Stimulated activated naive B cell treated with anti-CD40 and anti-IgM and Interleukin-4, amounts not matched to agents 10 μg/mL and 1 μg/mL and 100 μg/mL, for 72 hours (primary cell): ENCODE results near the gene TECTA.

Source experiments
- ATAC-seq, 2 donors: fragments of 150-1000 bp; cut with Tn5 transposase; replicated peaks; 2 replicates each; pipeline ENCODE4 v1.10.0; 2021; ENCODE audit warnings: moderate library complexity in 1 of 2
- DNase-seq: peaks from one replicate; pipeline ENCODE4 v3.0.0; 2021
- H3K27ac Mint-ChIP-seq: one replicate; pipeline ENCODE4 v1.8.0; 2022; ENCODE audit warnings: mild to moderate bottlenecking, mixed read lengths
- H3K27me3 Mint-ChIP-seq, 2 donors: one replicate each; pipeline ENCODE4 v1.8.0; 2022; ENCODE audit warnings: mixed read lengths in 2 of 2
- H3K36me3 Mint-ChIP-seq, 2 donors: one replicate each; pipeline ENCODE4 v1.8.0; 2022; ENCODE audit warnings: mixed read lengths in 2 of 2, mild to moderate bottlenecking in 1 of 2
- H3K4me1 Mint-ChIP-seq, 2 donors: one replicate each; pipeline ENCODE4 v1.8.0; 2022; ENCODE audit warnings: mixed read lengths in 2 of 2, mild to moderate bottlenecking in 1 of 2
- H3K4me3 Mint-ChIP-seq, 2 donors: one replicate each; pipeline ENCODE4 v1.8.0; 2022; ENCODE audit warnings: mild to moderate bottlenecking in 2 of 2, mixed read lengths in 2 of 2, moderate library complexity in 1 of 2
- H3K9me3 Mint-ChIP-seq, 2 donors: one replicate each; pipeline ENCODE4 v1.8.0; 2022; ENCODE audit warnings: mixed read lengths in 2 of 2, mild to moderate bottlenecking in 1 of 2

TECTA gene

DNA sequence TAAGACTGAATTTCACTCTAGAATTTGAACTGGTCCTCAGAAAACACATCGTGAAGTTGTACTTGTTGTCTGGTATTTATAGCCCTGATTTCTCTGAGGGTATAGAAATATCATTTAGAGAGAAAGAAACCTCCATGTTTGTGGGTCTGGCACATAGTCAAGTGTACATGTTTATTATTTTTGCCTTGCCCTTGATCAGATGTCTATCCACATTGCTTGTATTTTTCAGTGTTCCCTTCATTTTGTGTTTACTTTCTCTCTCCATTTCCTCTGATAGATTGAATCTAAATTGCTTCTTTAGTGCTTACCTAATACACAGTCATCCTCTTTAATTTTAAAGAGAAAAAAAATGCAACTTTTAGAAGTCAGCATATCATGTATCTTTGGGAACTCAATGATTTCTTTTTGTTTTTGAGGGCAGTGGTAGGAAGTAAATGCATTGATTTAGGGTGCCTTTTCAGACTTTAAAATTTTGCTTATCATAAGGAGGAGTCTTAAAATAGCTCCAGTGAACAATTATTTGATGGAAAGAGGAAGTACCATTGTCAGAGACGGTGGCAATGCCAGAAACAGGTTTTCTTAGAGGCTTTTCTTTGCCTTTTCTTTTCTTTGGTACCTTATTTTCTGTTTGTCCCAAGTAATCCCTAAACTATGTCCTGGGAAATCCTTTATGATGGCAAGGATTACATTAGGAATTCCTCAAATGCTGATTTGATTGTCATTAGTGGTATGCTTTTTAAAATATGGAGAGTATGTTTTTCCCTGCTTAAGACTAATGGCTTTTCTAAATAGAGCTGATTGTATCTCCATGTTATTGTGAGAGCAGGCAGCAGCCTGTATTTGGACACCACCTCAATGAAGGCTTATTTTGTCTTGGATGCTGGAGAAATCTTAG lies 29.8 kb upstream of the TECTA start:
- no peak overlapping the region for H3K27ac Mint-ChIP-seq
- no peaks in the 10 kb centered on the region for H3K27me3 Mint-ChIP-seq
- no peak for ATAC-seq
- H3K36me3 Mint-ChIP-seq, result peaks cover 26 to 57% of the 10 kb centered on the region in 2 donors
- H3K4me1 Mint-ChIP-seq, result peaks cover 12 to 17% of the 10 kb centered on the region in 2 donors
- DNase-seq, result no peak
- peaks cover 0 to 4% of the 10 kb centered on the region in 2 donors for H3K9me3 Mint-ChIP-seq
- H3K4me3 Mint-ChIP-seq, result no peak overlapping the region

DNA sequence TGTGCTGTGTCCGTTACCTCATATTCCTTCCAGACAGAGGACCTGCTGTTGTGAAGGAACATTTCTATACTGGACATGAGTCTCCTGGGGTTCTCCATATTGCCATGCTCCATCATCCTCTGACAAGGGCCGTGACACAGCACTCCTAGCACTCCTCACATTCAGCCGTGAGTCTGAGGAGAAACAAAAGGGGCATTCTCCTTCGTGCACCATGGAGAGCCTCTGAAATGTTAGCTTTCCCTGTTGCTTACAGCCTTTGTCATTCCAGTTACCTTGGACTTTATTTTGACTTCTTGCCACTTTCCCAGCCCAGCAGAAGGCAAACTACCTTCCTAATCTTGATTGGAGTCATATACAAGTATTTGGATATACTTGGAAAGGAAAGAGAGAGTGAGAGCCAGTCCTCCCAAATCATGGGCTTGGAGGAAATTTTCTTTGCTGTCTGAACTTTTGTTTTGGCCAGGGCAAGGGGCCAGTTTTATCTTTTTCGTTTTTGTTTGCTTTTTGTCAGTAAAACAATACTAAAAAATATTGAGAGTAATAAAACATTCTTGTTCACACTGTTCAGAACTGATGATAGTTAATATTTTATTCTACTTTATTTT lies 29.1 kb upstream of the TECTA start:
- Mint-ChIP-seq H3K4me1 (peaks cover 12 to 17% of the 10 kb centered on the region in 2 donors), H3K27me3 (no peaks in the 10 kb centered on the region), H3K4me3 (no peak overlapping the region), H3K9me3 (peaks cover 0 to 4% of the 10 kb centered on the region in 2 donors), H3K36me3 (peaks cover 24 to 53% of the 10 kb centered on the region in 2 donors), H3K27ac (no peak overlapping the region)
- DNase-seq (no peak), ATAC-seq (no peak)

DNA sequence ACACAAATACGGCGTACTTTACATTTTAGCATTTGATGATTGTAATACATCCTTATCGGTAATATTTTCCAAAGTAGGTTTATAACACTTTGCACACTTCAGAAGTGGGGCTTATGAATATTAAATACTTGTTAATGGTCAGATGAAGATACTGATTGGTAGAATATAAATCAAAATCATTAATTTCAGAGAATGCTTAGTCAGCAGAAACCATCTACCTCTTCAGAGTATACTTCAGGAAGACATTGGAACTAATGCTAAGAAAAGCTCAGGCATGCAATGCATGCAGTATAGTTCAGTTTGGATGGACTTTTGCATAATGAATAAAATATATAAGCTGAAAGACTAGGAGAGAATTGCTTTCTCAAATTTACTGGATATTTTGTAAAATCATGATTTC lies 19.7 kb upstream of the TECTA start:
- Mint-ChIP-seq H3K4me3 (no peak overlapping the region), H3K36me3 (peaks cover 25 to 26% of the 10 kb centered on the region in 2 donors), H3K4me1 (no peaks in the 10 kb centered on the region), H3K9me3 (no peaks in the 10 kb centered on the region), H3K27me3 (no peaks in the 10 kb centered on the region), H3K27ac (no peak overlapping the region)
- DNase-seq (no peak), ATAC-seq (no peak)

DNA sequence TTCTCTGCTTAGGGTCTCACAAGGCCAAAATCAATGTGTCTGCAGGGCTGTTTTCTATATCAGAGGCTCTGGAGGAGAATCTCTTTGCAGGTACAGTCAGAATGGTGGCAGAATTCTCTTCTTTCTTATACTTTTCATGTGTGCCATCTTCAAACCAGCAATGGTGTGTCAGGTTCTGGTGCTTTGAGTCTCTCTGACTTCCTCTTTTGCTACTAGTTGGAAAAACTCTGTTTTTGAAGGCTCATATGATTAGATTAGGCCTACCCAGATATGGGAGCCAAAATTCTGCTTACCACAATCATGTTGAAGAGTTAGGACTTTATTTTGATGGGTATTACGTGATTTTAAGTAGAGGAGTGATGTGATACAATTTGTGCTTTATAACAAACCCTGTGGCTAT lies 18.8 kb upstream of the TECTA start:
- no peak overlapping the region for H3K4me3 Mint-ChIP-seq
- H3K36me3 Mint-ChIP-seq, result peaks cover 33 to 34% of the 10 kb centered on the region in 2 donors
- no peak for ATAC-seq
- H3K27me3 Mint-ChIP-seq, result no peaks in the 10 kb centered on the region
- no peak for DNase-seq
- no peak overlapping the region for H3K27ac Mint-ChIP-seq
- no peaks in the 10 kb centered on the region for H3K9me3 Mint-ChIP-seq
- H3K4me1 Mint-ChIP-seq, result no peaks in the 10 kb centered on the region

DNA sequence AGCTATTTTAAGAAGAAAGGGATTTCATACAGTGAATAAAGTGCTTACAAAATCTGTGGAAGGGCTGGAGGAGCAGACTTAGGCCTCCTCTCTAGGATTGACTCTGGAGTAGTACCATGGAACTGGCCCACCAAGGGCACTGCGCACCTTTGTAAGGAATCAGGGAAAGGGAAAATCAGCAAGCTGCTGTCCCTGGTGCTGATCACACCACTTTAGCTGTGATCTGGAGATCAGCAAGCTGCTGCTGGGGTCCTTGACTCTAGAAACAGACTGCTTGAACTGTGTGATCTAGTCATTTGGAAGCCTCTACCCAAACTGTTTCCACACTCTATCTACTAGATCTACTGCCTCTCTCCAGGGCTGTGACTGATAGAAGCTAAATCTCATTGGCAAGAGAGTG lies 18.4 kb upstream of the TECTA start:
- Mint-ChIP-seq H3K36me3 (peaks cover 36 to 39% of the 10 kb centered on the region in 2 donors), H3K9me3 (no peaks in the 10 kb centered on the region), H3K4me1 (no peaks in the 10 kb centered on the region), H3K27ac (no peak overlapping the region), H3K27me3 (no peaks in the 10 kb centered on the region), H3K4me3 (no peak overlapping the region)
- ATAC-seq (no peak), DNase-seq (no peak)

DNA sequence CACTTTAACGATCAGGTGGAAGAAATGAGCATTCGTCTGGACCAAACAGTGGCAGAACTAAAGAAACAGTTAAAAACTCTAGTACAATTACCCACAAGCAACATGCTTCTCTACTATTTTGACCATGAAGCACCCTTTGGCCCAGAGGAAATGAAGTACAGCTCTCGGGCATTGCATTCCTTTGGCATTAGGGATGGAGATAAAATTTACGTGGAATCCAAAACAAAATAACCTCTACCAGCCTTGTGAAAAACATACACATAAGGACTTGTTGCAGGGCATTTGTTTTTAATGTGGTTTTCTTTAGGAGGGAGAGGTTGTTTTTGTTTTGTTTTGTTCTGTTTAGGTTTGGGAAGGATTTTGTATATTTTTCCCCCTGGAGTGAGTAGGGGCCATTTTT lies 14.2 kb upstream of the TECTA start:
- ATAC-seq (no peak), DNase-seq (no peak)
- Mint-ChIP-seq H3K27ac (no peak overlapping the region), H3K4me3 (no peak overlapping the region), H3K36me3 (peaks cover 34 to 42% of the 10 kb centered on the region in 2 donors), H3K27me3 (no peaks in the 10 kb centered on the region), H3K4me1 (peaks cover 2 to 7% of the 10 kb centered on the region in 2 donors), H3K9me3 (no peaks in the 10 kb centered on the region)

DNA sequence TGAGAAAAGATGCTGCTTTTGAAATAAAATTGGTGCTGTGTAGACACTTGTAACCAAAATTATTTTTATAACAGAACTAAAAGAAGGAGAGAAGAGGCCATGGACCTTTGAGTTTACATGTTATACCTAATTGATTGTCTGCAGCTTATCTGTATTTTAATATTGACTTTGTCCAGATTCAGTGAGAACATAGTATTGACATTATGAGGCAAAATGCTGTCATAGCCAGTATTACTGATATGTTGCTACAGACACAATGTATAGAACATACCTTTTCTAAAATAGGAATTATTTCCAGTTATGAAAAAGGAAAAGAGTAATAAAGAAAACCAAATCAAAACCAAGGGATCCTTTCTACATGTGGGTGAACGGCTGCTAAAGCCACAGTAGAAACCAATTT lies 11.5 kb upstream of the TECTA start:
- H3K27me3 Mint-ChIP-seq, result no peaks in the 10 kb centered on the region
- no peak for ATAC-seq

DNA sequence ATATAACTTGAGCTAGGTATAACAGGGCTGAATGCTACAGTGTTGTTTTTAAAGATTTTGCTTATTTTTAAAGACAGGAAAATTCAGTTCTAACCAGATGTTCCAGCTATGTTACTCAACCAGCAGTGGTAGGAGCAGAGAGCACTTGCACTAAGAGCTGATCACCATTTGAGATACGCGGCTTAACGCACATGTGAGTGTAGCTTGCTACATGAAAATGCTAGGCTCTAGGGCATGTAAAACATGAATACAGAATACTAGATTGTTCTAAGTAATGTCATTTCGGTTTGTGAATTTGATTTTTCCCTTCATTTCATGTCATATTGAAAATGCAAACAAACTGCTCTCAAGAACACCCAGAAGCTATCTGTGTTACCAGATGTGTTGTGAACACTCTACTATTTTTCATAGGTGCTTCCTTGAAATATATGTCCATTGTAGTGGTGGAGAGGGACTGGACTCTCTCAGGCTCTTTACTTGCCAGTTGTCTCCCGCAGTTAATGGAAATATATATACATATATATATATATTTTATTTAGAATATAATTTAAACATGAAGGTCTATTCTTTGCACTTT lies 10.8 kb upstream of the TECTA start:
- Mint-ChIP-seq H3K27ac (no peak overlapping the region), H3K4me3 (no peak overlapping the region), H3K9me3 (no peaks in the 10 kb centered on the region), H3K4me1 (peaks cover 2 to 7% of the 10 kb centered on the region in 2 donors), H3K27me3 (no peaks in the 10 kb centered on the region), H3K36me3 (peaks cover 21 to 32% of the 10 kb centered on the region in 2 donors)
- no peak for DNase-seq
- ATAC-seq, result no peak

More for the DNA sequence above, 11.5 kb upstream of the TECTA start:
- no peak overlapping the region for H3K4me3 Mint-ChIP-seq
- H3K27ac Mint-ChIP-seq, result no peak overlapping the region
- H3K36me3 Mint-ChIP-seq, result peaks cover 24 to 33% of the 10 kb centered on the region in 2 donors
- H3K4me1 Mint-ChIP-seq, result peaks cover 2 to 7% of the 10 kb centered on the region in 2 donors
- DNase-seq, result no peak
- no peaks in the 10 kb centered on the region for H3K9me3 Mint-ChIP-seq

DNA sequence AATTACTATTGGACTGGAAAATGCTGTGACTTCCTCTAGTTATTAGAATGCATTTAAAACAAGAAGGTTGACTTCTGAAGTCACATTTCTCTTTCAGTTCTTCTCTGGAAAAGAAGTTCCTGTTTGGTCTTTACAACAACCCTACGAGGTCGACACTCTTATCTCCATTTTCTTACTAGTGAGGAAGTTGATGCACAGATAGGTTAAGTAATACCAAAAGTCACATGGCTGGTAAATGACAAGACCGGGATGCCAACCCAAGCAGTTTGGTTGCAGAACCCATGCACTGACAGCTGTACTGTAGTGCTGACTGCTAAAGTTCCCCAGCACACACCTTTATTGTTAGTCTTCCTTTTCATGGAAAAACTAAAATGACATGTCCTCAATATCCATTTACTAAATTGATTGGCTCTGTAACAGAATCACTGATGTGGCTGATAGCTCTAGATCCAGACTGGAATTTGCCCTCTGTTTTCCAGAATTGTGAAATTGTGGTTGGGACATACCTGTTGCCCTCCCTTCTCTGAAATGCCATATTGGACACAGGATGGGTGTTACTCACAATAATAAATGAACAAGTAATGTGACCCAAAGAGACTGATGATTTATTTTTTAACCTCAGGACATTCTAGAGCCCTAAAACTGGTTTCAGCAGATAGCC lies 9.4 kb upstream of the TECTA start:
- no peak overlapping the region for H3K4me3 Mint-ChIP-seq
- H3K27ac Mint-ChIP-seq, result no peak overlapping the region
- H3K4me1 Mint-ChIP-seq, result peaks cover 2 to 7% of the 10 kb centered on the region in 2 donors
- peaks cover 14 to 24% of the 10 kb centered on the region in 2 donors for H3K36me3 Mint-ChIP-seq
- no peaks in the 10 kb centered on the region for H3K9me3 Mint-ChIP-seq
- no peak for DNase-seq
- no peaks in the 10 kb centered on the region for H3K27me3 Mint-ChIP-seq
- peak; percentile 78 to 79 for ATAC-seq

DNA sequence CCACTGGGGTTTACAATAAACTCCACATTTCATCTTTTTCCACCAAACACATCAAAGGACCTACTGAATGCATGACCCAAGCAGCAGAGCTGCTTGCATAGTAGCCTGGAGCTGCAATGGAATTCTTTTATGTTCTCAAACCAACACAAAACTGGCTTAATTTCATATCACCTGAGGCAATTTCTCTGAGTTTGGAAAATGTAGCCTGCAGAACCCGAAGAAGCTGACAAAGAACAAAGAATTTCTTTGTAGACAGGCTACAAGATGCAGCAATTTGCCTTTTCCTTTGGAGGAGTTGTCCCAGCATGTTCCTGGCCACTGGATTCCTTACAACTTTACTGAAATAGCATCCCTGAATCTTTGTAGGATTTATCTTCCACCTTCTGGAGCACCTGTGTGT lies 5.5 kb upstream of the TECTA start:
- H3K4me3 Mint-ChIP-seq, result no peak overlapping the region
- no peak overlapping the region for H3K27ac Mint-ChIP-seq
- H3K36me3 Mint-ChIP-seq, result no peaks in the 10 kb centered on the region
- H3K4me1 Mint-ChIP-seq, result peaks cover 2 to 7% of the 10 kb centered on the region in 2 donors
- H3K27me3 Mint-ChIP-seq, result peaks cover 4 to 6% of the 10 kb centered on the region in 2 donors
- ATAC-seq, result no peak
- H3K9me3 Mint-ChIP-seq, result no peaks in the 10 kb centered on the region
- DNase-seq, result no peak

DNA sequence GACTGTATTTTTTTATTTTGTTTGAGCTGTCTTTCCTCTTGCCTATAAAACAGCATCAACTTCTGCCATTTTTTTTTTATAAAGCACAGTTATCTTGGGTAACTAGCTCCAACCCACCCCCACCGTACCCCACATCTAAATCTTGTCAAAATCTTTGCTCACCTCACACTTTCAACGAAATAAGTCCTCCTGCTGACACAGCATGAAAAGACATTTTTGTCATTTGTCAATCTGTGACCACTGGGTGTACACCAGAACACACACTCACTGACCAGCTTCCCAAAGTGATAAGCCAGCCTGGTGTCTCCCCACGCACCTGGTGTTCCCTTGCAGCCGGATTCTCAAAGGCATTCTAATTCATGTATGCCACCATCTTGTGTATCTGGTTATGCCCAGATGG lies 1.7 kb upstream of the TECTA start:
- H3K36me3 Mint-ChIP-seq, result no peaks in the 10 kb centered on the region
- ATAC-seq (no peak), DNase-seq (no peak)
- H3K9me3 Mint-ChIP-seq, result no peaks in the 10 kb centered on the region
- H3K27me3 Mint-ChIP-seq, result peaks cover 6 to 8% of the 10 kb centered on the region in 2 donors
- H3K27ac Mint-ChIP-seq, result no peak overlapping the region
- H3K4me1 Mint-ChIP-seq, result no peaks in the 10 kb centered on the region
- no peak overlapping the region for H3K4me3 Mint-ChIP-seq

DNA sequence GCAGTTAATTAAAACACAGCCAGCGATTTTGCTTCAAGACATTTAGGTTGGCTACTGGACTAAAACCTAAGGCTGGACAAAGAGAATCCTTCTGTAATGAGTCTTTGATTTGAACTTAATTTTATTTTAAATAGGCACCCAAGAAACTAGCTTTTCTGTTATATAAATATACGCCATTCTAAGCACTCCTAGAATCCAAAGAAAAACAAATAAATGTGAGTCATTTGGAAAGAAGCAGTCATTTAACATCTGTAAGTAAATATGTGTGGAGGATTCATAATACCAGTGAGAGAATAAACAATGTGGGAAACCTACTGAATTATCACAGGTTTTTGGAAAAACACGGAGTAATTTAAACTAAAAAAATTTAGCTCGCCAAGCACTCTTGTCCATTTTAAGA lies 1.2 kb upstream of the TECTA start:
- Mint-ChIP-seq H3K9me3 (no peaks in the 10 kb centered on the region), H3K27me3 (peaks cover 6 to 13% of the 10 kb centered on the region in 2 donors), H3K27ac (no peak overlapping the region), H3K36me3 (peaks cover 0 to 2% of the 10 kb centered on the region in 2 donors), H3K4me1 (no peaks in the 10 kb centered on the region), H3K4me3 (no peak overlapping the region)
- DNase-seq (no peak), ATAC-seq (no peak)

DNA sequence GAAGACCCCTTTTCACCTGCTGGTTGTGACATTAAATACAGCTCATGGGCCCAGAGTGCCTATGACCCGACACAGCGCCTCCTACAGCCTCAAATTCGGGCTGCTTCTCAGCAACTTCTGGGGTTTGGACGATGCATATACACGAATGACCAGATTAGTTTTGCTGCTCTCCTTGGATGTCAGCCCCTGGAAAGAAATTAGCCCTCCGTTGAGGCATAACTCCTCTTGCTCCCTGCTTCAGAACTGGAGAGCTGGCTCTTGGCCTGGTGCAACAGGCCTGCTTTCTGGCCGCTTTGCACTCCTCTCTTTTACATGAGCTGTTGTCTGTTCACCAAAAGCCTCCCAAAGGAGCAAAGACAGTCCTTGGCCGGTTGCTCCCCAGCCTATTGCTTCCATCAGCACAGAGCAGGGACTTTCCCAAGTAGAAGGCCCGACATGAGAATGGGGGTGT lies 3.3 kb downstream of the TECTA start:
- DNase-seq (no peak), ATAC-seq (no peak)
- Mint-ChIP-seq H3K4me1 (no peaks in the 10 kb centered on the region), H3K9me3 (no peaks in the 10 kb centered on the region), H3K27me3 (peaks cover 4 to 15% of the 10 kb centered on the region in 2 donors), H3K4me3 (no peak overlapping the region), H3K36me3 (peaks cover 0 to 2% of the 10 kb centered on the region in 2 donors), H3K27ac (no peak overlapping the region)

DNA sequence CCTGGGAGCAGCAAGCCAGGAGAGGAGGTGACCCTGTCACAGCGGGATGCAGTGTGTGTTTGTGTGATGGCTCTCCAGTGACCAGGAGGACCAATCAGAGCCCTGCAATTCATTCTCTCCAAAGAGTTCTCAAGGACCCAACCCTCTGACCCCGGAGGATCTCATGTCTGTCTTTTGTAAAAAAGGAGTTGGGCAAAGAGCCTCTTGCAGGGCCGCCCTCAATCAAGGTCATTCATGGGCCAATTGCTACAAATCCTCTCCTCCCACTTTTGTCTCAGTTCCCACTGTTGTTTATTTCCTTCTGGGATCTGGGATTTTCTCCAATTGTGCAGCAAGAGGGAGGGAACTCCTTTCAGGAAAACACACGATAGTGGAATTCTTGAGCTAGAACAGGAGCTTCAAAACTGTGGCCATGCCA lies 4.0 kb downstream of the TECTA start:
- ATAC-seq (no peak), DNase-seq (no peak)
- no peak overlapping the region for H3K27ac Mint-ChIP-seq
- H3K9me3 Mint-ChIP-seq, result no peaks in the 10 kb centered on the region
- H3K36me3 Mint-ChIP-seq, result peaks cover 0 to 2% of the 10 kb centered on the region in 2 donors
- H3K4me1 Mint-ChIP-seq, result no peaks in the 10 kb centered on the region
- H3K4me3 Mint-ChIP-seq, result no peak overlapping the region
- H3K27me3 Mint-ChIP-seq, result peaks cover 0 to 15% of the 10 kb centered on the region in 2 donors
